ENCODE measurements around the gene TAAR5. TPM values are rescaled to one million over a fixed set of nuclear protein-coding genes. Genes with fewer than 3 reads are reported as not detected.

TAAR5 gene
- total and polyA plus RNA-seq, 10 of the 15 experiments (the other 5 are each of a cell fraction or from before 2014, with no cell fraction given): not detected

DNA sequence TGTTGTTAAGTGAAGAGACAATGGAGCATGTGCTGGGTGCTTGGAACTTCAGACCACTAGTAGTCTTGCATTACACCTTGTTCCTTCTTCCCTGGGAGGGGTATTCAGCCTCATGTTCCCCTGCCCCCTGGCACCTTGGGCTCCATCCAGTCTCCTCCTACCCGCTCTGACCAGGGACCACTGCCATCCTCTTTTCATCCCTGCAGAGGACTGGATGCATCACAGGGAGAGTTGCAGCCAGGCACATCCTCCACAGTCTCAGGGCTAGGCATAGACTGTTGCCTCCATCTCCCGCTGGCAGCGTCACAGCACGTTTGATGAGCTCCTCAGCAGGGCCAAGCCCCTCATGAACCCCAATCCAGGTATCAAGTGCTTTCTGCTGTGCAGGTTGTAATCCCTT lies 38.3 kb downstream of the TAAR5 start (continued):
- no peak for TF ChIP-seq ZNF687 (IDR thresholded peaks at IDR 0.05)
- TF ChIP-seq ASH2L (IDR thresholded peaks at IDR 0.05; ENCODE audit: borderline replicate concordance, low read depth): no peak

- peaks cover 0 to 2% of the 10 kb centered on the region in 2 experiments; a peak in 3 of 4 replicates for H3K27me3 ChIP-seq (replicated peaks in 1 of 2; ENCODE audit: control insufficient read depth in 2 of 2, insufficient read depth in 2 of 2, low read length in 1 of 2)
- CTCF ChIA-PET: interaction anchor here (0.6 kb wide), 1 partner anchor 1658 kb away, joined by 4 read pairs; no protein-coding TSS in a partner anchor
- BruUV-seq (replicated peaks): no TSS peak
- no peak overlapping the region for H2AFZ ChIP-seq (ENCODE audit: control insufficient read depth, low read depth, low read length)
- H3K4me2 ChIP-seq (ENCODE audit: control insufficient read depth, insufficient read depth): no peak overlapping the region
- peak; percentile 27 for FAIRE-seq
- H3K79me2 ChIP-seq (ENCODE audit: control insufficient read depth, insufficient read depth, low read length): no peaks in the 10 kb centered on the region
- 72% methylated on average over 4 of the region's 4 CpGs for WGBS (ENCODE audit: insufficient coverage, insufficient replicate concordance, low lambda C conversion rate, missing lambda C conversion rate)
- DNase-seq (ENCODE audit: low read depth, low spot score): no peak
- SMC1A ChIA-PET (ENCODE audit: uncharacterized antibody, unreplicated experiment): no interaction called here
- H4K20me1 ChIP-seq (ENCODE audit: control insufficient read depth, insufficient read depth): no peaks in the 10 kb centered on the region
- intact Hi-C loops (cut with micrococcal nuclease; ENCODE audit: unreplicated experiment) (no loop called here), in situ Hi-C loops (cut with MboI) (no loop called here)
- ATAC-seq: no peak
- H3K9me3 ChIP-seq (replicated peaks; ENCODE audit: control insufficient read depth, insufficient read depth, low read length): no peaks in the 10 kb centered on the region
- no peaks in the 10 kb centered on the region for H3K36me3 ChIP-seq (ENCODE audit: control insufficient read depth in 2 of 2, insufficient read depth in 2 of 2, low read length in 1 of 2)
- H3K4me3 ChIP-seq: no peak overlapping the region
- TF ChIP-seq, protein P1, sequence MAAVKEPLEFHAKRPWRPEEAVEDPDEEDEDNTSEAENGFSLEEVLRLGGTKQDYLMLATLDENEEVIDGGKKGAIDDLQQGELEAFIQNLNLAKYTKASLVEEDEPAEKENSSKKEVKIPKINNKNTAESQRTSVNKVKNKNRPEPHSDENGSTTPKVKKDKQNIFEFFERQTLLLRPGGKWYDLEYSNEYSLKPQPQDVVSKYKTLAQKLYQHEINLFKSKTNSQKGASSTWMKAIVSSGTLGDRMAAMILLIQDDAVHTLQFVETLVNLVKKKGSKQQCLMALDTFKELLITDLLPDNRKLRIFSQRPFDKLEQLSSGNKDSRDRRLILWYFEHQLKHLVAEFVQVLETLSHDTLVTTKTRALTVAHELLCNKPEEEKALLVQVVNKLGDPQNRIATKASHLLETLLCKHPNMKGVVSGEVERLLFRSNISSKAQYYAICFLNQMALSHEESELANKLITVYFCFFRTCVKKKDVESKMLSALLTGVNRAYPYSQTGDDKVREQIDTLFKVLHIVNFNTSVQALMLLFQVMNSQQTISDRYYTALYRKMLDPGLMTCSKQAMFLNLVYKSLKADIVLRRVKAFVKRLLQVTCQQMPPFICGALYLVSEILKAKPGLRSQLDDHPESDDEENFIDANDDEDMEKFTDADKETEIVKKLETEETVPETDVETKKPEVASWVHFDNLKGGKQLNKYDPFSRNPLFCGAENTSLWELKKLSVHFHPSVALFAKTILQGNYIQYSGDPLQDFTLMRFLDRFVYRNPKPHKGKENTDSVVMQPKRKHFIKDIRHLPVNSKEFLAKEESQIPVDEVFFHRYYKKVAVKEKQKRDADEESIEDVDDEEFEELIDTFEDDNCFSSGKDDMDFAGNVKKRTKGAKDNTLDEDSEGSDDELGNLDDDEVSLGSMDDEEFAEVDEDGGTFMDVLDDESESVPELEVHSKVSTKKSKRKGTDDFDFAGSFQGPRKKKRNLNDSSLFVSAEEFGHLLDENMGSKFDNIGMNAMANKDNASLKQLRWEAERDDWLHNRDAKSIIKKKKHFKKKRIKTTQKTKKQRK (IDR thresholded peaks at IDR 0.05; ENCODE audit: low read depth, low read length): no peak
- no peak for TF ChIP-seq YY1 (IDR thresholded peaks at IDR 0.05; ENCODE audit: low read depth, low read length)
- TF ChIP-seq RCOR1 (conservative IDR thresholded peaks at IDR 0.05; ENCODE audit: low read depth, low read length): no peak
- no peak for TF ChIP-seq MTA2 (IDR thresholded peaks at IDR 0.05; ENCODE audit: low read depth)
- TF ChIP-seq ATF3 (IDR thresholded peaks at IDR 0.05; ENCODE audit: borderline replicate concordance, extremely low read depth, low read depth, low read length): no peak
- TF ChIP-seq EGR1 (IDR thresholded peaks at IDR 0.05; ENCODE audit: borderline replicate concordance in 1 of 2, low read depth in 2 of 2, low read length in 2 of 2): no peak
- TF ChIP-seq RUNX3 (IDR thresholded peaks at IDR 0.05; ENCODE audit: low read length): no peak
- TF ChIP-seq SIX5 (IDR thresholded peaks at IDR 0.05; ENCODE audit: low read depth, low read length, severe bottlenecking): no peak
- no peak for TF ChIP-seq BACH1 (IDR thresholded peaks at IDR 0.05; ENCODE audit: borderline replicate concordance)
- no peaks in the 10 kb centered on the region for H3K4me1 ChIP-seq (ENCODE audit: control insufficient read depth, insufficient read depth, low read length)
- no peak overlapping the region for H3K9ac ChIP-seq (ENCODE audit: control insufficient read depth, insufficient read depth, low read length)
- RAD21 ChIA-PET (ENCODE audit: unreplicated experiment): no interaction called here
- POLR2A ChIA-PET: no interaction called here
- no peak overlapping the region for H3K27ac ChIP-seq (ENCODE audit: control insufficient read depth, insufficient read depth)
These were observed 40.6 kb downstream of the TAAR5 start for GRCh38 chr6:132548746-132549463.

All from GM12878 (cell line).